Smooth muscle cell of bladder (primary cell): ENCODE data around the gene FEZF1. TPM values are rescaled to one million over a fixed set of nuclear protein-coding genes. Genes with fewer than 3 reads are reported as not detected.

Source experiments
- total RNA-seq: library from RNA; depleted of rRNA; stranded (reverse); fragments of >200 nt; gene quantifications from 2 replicates; pipeline ENCODE4 v1.2.3, GENCODE V29; 2014

FEZF1 gene
- total RNA-seq: not detected in 2 replicates

DNA sequence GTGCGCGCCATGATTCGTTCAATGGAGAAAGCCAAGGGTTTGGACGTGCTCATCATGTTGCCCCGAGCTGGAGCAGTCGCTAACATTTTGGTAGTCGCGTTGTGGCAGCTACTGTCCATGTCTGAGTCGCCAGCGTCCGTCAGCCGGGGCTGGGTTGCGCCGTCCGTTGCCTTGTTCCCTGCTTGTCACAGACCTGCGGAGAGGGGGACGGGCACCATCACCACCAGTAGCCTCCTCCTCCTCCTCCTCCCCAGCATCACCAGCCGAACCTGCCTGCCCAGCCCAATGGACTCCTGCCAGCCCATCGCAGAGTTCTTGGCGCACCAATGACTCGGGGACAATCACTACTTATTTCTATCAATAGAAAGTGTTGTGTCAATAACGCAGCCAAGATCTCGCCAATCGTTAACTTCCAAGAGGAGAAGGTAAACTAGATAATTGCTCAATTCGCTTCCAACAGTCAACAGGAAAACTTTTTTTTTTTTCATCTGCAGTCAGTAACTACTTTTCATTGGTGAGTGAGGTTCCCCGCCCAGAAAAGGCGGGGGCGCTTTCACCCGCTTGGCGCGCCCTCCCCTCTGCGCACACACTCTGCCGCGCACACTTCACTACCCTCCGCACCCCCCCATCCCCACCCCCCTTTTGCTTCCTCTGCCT, at the start of gene FEZF1:
FEZF1 (minus strand) TSS at position 432 of the 657 bp plus-strand sequence; CDS start at position 119, 313 bp downstream.

Other genes starting within 250 kb of the FEZF1 start
- 37.8 and 61.6 TPM in 2 replicates for gene AASS, start 160.5 kb downstream of the FEZF1 start, total RNA-seq